GM23338 (cell line): ENCODE results near the gene RAB40C. TPM values are rescaled to one million over a fixed set of nuclear protein-coding genes. Genes with fewer than 3 reads are reported as not detected.
A peak's percentile ranks its signal among the peaks of the same experiment; 100 is the strongest.

Experiments
- ATAC-seq: fragments of 200-7000 bp; cut with Tn5 transposase; 3 replicates; pipeline ENCODE4 v1.9.1; 2020
- DNase-seq: peaks from one replicate; pipeline ENCODE4 v3.0.0-alpha.2; 2015; ENCODE audit warnings: low spot score
- H2AFZ ChIP-seq: fragments of 200-600 bp; sonication (generic); 2 replicates; pipeline ENCODE4 v1.8.0; 2016; ENCODE audit warnings: antibody characterized with exemption, mild to moderate bottlenecking, moderate library complexity
- H3F3A ChIP-seq: fragments of 200-600 bp; sonication (generic); replicated peaks from 2 replicates; pipeline ENCODE4 v1.8.0; 2017; ENCODE audit warnings: antibody characterized with exemption, mixed run types, low read depth
- H3K27ac ChIP-seq: fragments of 200-600 bp; sonication (generic); 2 replicates; pipeline ENCODE4 v1.6.1; 2016; ENCODE audit warnings: low read depth
- H3K27me3 ChIP-seq: fragments of 200-600 bp; sonication (generic); 2 replicates; pipeline ENCODE4 v1.8.0; 2016; ENCODE audit warnings: mild to moderate bottlenecking, mixed run types, moderate library complexity; ENCODE audit not compliant: insufficient read depth
- H3K36me3 ChIP-seq: fragments of 200-600 bp; sonication (generic); 2 replicates; pipeline ENCODE4 v1.8.0; 2016; ENCODE audit warnings: mild to moderate bottlenecking; ENCODE audit not compliant: insufficient read depth
- H3K4me1 ChIP-seq: fragments of 200-600 bp; sonication (generic); 2 replicates; pipeline ENCODE4 v1.8.0; 2016; ENCODE audit warnings: mild to moderate bottlenecking, moderate library complexity; ENCODE audit not compliant: insufficient read depth
- H3K4me2 ChIP-seq: fragments of 200-600 bp; sonication (generic); 2 replicates; pipeline ENCODE4 v1.7.1; 2017; ENCODE audit warnings: mixed run types
- H3K4me3 ChIP-seq: fragments of 200-600 bp; sonication (generic); 2 replicates; pipeline ENCODE4 v1.6.1; 2016; ENCODE audit warnings: mixed run types
- H3K79me2 ChIP-seq: fragments of 200-600 bp; sonication (generic); replicated peaks from 2 replicates; pipeline ENCODE4 v1.8.0; 2017; ENCODE audit warnings: mild to moderate bottlenecking; ENCODE audit not compliant: insufficient read depth
- H3K9me2 ChIP-seq: fragments of 200-600 bp; sonication (generic); 2 replicates; pipeline ENCODE4 v1.8.0; 2017; ENCODE audit not compliant: insufficient read depth
- H4K20me1 ChIP-seq: fragments of 200-600 bp; sonication (generic); replicated peaks from 2 replicates; pipeline ENCODE4 v1.8.0; 2017; ENCODE audit warnings: mild to moderate bottlenecking; ENCODE audit not compliant: insufficient read depth
- H3K27ac Mint-ChIP-seq: 2 replicates; pipeline ENCODE4 v1.8.0; 2020; ENCODE audit warnings: inconsistent platforms, mild to moderate bottlenecking, moderate library complexity, mixed read lengths
- H3K27me3 Mint-ChIP-seq: 3 replicates; pipeline ENCODE4 v1.8.0; 2022; ENCODE audit warnings: low read depth, mild to moderate bottlenecking, moderate library complexity, mixed read lengths, inconsistent platforms; ENCODE audit not compliant: insufficient read depth, poor library complexity
- H3K36me3 Mint-ChIP-seq: 3 replicates; pipeline ENCODE4 v1.8.0; 2021; ENCODE audit warnings: low read depth, mild to moderate bottlenecking, inconsistent platforms, moderate library complexity, mixed read lengths
- H3K4me1 Mint-ChIP-seq: 3 replicates; pipeline ENCODE4 v1.8.0; 2020; ENCODE audit warnings: mild to moderate bottlenecking, inconsistent platforms, mixed read lengths
- H3K4me3 Mint-ChIP-seq: 3 replicates; pipeline ENCODE4 v1.8.0; 2021; ENCODE audit warnings: moderate library complexity, mild to moderate bottlenecking, inconsistent platforms, mixed read lengths
- H3K9me3 Mint-ChIP-seq: 3 replicates; pipeline ENCODE4 v1.8.0; 2020; ENCODE audit warnings: moderate library complexity, mild to moderate bottlenecking, inconsistent platforms, mixed read lengths
- NANOG ChIP-seq: IDR thresholded peaks from 2 replicates; pipeline ENCODE4 v1.6.1; 2016; ENCODE audit warnings: antibody characterized with exemption, borderline replicate concordance
- POLR2AphosphoS5 ChIP-seq: IDR thresholded peaks from 2 replicates; pipeline ENCODE4 v1.6.1; 2016; ENCODE audit warnings: antibody characterized with exemption, low read depth
- polyA plus RNA-seq: library from polyadenylated mRNA; unstranded; fragments of >200 nt; fragmentation: Nextera tagmentation; extraction: Ambion mirVana; gene quantifications from 2 replicates; pipeline ENCODE4 v1.2.1, GENCODE V29; 2016
- total RNA-seq: library from RNA; depleted of rRNA; stranded (reverse); fragments of >200 nt; shearing (Covaris generic); gene quantifications from 2 replicates; pipeline ENCODE4 v1.2.3, GENCODE V29; 2014
- TF ChIP-seq, protein P1 (sequence below): fragments of 250-450 bp; sonication (Bioruptor Pico); IDR thresholded peaks from 2 replicates; pipeline ENCODE4 v1.5.0; 2020; ENCODE audit warnings: mild to moderate bottlenecking, moderate library complexity
- TF ChIP-seq, protein P2 (sequence below), 2 experiments: fragments of 200-600 bp in 1 of 2; sonication (generic) in 1 of 2; conservative IDR thresholded peaks; 2 replicates each; pipeline versions ENCODE4 v1.5.1 to v1.6.1; 2016 to 2017; ENCODE audit warnings: antibody characterized with exemption in 2 of 2, low read depth in 2 of 2, mild to moderate bottlenecking in 2 of 2, moderate library complexity in 1 of 2

The RAB40C gene
- total and polyA plus RNA-seq, 2 experiments from 2014 or later = 11.2 to 24.6 TPM

DNA sequence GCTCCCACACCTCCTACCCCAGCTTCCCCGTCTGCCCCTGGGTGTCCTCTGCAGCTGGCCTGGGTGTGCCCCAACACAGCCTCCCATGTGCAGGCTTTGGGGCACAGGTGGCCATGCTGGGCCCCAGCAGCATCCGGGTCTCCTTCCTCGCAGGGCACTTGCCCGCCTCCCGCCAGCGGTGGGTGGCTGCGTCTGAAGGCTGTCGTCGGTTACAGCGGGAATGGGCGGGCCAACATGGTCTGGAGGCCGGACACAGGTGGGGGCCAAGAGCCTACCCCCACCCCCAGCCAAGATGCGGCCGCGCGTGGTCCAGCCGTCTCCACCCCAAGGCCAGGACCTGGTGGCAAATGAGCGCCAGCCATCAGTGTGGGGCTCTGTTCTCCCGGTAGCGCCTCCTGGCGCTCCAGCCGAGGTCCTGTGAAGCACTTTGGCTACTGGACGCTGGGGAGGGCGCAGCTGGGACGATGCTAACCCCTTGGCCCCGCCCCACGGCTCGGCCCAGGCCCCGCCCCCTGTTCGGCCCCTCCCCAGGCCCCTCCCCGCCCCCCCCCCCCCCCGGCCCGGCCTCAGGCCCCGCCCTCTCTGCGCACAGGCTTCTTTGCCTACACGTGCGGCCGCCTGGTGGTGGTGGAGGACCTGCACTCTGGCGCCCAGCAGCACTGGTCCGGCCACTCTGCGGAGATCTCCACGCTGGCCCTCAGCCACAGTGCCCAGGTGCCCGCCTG, 70.8 kb downstream of the RAB40C start:
- Mint-ChIP-seq H3K4me3 (no peak overlapping the region), H3K4me1 (no peaks in the 10 kb centered on the region), H3K9me3 (no peaks in the 10 kb centered on the region), H3K36me3 (peaks cover 8% of the 10 kb centered on the region; the same call in 1 of the 3 replicates), H3K27me3 (peaks cover 4% of the 10 kb centered on the region), H3K27ac (no peak overlapping the region)
- peak; percentile 95 for ATAC-seq
- TF ChIP-seq POLR2AphosphoS5 (peak; percentile 43), NANOG (no peak)
- TF ChIP-seq, protein P1, sequence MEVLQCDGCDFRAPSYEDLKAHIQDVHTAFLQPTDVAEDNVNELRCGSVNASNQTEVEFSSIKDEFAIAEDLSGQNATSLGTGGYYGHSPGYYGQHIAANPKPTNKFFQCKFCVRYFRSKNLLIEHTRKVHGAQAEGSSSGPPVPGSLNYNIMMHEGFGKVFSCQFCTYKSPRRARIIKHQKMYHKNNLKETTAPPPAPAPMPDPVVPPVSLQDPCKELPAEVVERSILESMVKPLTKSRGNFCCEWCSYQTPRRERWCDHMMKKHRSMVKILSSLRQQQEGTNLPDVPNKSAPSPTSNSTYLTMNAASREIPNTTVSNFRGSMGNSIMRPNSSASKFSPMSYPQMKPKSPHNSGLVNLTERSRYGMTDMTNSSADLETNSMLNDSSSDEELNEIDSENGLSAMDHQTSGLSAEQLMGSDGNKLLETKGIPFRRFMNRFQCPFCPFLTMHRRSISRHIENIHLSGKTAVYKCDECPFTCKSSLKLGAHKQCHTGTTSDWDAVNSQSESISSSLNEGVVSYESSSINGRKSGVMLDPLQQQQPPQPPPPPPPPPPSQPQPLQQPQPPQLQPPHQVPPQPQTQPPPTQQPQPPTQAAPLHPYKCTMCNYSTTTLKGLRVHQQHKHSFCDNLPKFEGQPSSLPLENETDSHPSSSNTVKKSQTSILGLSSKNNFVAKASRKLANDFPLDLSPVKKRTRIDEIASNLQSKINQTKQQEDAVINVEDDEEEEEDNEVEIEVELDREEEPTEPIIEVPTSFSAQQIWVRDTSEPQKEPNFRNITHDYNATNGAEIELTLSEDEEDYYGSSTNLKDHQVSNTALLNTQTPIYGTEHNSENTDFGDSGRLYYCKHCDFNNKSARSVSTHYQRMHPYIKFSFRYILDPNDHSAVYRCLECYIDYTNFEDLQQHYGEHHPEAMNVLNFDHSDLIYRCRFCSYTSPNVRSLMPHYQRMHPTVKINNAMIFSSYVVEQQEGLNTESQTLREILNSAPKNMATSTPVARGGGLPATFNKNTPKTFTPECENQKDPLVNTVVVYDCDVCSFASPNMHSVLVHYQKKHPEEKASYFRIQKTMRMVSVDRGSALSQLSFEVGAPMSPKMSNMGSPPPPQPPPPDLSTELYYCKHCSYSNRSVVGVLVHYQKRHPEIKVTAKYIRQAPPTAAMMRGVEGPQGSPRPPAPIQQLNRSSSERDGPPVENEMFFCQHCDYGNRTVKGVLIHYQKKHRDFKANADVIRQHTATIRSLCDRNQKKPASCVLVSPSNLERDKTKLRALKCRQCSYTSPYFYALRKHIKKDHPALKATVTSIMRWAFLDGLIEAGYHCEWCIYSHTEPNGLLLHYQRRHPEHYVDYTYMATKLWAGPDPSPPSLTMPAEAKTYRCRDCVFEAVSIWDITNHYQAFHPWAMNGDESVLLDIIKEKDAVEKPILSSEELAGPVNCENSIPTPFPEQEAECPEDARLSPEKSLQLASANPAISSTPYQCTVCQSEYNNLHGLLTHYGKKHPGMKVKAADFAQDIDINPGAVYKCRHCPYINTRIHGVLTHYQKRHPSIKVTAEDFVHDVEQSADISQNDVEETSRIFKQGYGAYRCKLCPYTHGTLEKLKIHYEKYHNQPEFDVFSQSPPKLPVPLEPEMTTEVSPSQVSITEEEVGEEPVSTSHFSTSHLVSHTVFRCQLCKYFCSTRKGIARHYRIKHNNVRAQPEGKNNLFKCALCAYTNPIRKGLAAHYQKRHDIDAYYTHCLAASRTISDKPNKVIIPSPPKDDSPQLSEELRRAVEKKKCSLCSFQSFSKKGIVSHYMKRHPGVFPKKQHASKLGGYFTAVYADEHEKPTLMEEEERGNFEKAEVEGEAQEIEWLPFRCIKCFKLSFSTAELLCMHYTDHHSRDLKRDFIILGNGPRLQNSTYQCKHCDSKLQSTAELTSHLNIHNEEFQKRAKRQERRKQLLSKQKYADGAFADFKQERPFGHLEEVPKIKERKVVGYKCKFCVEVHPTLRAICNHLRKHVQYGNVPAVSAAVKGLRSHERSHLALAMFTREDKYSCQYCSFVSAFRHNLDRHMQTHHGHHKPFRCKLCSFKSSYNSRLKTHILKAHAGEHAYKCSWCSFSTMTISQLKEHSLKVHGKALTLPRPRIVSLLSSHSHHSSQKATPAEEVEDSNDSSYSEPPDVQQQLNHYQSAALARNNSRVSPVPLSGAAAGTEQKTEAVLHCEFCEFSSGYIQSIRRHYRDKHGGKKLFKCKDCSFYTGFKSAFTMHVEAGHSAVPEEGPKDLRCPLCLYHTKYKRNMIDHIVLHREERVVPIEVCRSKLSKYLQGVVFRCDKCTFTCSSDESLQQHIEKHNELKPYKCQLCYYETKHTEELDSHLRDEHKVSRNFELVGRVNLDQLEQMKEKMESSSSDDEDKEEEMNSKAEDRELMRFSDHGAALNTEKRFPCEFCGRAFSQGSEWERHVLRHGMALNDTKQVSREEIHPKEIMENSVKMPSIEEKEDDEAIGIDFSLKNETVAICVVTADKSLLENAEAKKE = no peak
- TF ChIP-seq, protein P2, sequence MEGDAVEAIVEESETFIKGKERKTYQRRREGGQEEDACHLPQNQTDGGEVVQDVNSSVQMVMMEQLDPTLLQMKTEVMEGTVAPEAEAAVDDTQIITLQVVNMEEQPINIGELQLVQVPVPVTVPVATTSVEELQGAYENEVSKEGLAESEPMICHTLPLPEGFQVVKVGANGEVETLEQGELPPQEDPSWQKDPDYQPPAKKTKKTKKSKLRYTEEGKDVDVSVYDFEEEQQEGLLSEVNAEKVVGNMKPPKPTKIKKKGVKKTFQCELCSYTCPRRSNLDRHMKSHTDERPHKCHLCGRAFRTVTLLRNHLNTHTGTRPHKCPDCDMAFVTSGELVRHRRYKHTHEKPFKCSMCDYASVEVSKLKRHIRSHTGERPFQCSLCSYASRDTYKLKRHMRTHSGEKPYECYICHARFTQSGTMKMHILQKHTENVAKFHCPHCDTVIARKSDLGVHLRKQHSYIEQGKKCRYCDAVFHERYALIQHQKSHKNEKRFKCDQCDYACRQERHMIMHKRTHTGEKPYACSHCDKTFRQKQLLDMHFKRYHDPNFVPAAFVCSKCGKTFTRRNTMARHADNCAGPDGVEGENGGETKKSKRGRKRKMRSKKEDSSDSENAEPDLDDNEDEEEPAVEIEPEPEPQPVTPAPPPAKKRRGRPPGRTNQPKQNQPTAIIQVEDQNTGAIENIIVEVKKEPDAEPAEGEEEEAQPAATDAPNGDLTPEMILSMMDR (conservative IDR thresholded peaks at IDR 0.05; ENCODE audit: low read depth in 2 of 2) = peak; percentile 38 to 68; a peak in 3 of 4 replicates
- no peaks in the 10 kb centered on the region for H3K27me3 ChIP-seq
- H4K20me1 ChIP-seq = no peaks in the 10 kb centered on the region
- H3K79me2 ChIP-seq = no peaks in the 10 kb centered on the region
- no peak overlapping the region for H2AFZ ChIP-seq
- no peaks in the 10 kb centered on the region for H3K4me1 ChIP-seq
- H3K4me2 ChIP-seq = peak overlapping the region; percentile 48; the same call in 1 of the 2 replicates
- H3K4me3 ChIP-seq = no peak overlapping the region
- peak; percentile 96 for DNase-seq
- H3K9me2 ChIP-seq = no peaks in the 10 kb centered on the region
- H3K36me3 ChIP-seq = no peaks in the 10 kb centered on the region
- H3K27ac ChIP-seq = no peak overlapping the region
- H3F3A ChIP-seq = no peaks in the 10 kb centered on the region
